Muscle of back (tissue), 13 donors: Measurements from ENCODE around the gene PTP4A2. TPM values are rescaled to one million over a fixed set of nuclear protein-coding genes. Genes with fewer than 3 reads are reported as not detected.

Source experiments
- DNase-seq, 3 donors: peaks; one replicate each; pipeline versions ENCODE4 v3.0.0 to v3.0.0-alpha.2; 2013
- long read RNA-seq, 9 donors: transcript quantifications; one replicate each; lab custom pipeline, GENCODE V29; 2026
- polyA plus RNA-seq, 10 donors: library from polyadenylated mRNA; unstranded; fragments of 120-200 nt; gene quantifications; one replicate each; pipeline ENCODE4 v1.2.1, GENCODE V29; 2013; ENCODE audit not compliant: insufficient read length in 10 of 10

PTP4A2 gene
- 100 to 1,000 TPM; 189 to 256 (median 231) TPM for polyA plus RNA-seq
- long read RNA-seq, donor 1, transcript PTP4A2-221 (6 exons, 3,921 nt): minor isoform, 22 of 151 reads
- long read RNA-seq, donor 1, transcript PTP4A2-201 (4 exons, 1,032 nt): minor isoform, 5 of 151 reads
- long read RNA-seq, donor 1, transcript PTP4A2-218 (5 exons, 3,353 nt): major isoform, 68 of 151 reads
- long read RNA-seq, donor 1, partial matches to known transcripts: 51 of 151 reads
- long read RNA-seq, donor 1, other reads (novel, unspliced or antisense): 0 of 151 reads
- long read RNA-seq, donor 2, transcript PTP4A2-218 (5 exons, 3,353 nt): major isoform, 43 of 104 reads
- long read RNA-seq, donor 2, transcript PTP4A2-221 (6 exons, 3,921 nt): minor isoform, 26 of 104 reads
- long read RNA-seq, donor 2, transcript PTP4A2-201 (4 exons, 1,032 nt): minor isoform, 5 of 104 reads
- long read RNA-seq, donor 2, partial matches to known transcripts: 25 of 104 reads
- long read RNA-seq, donor 2, other reads (novel, unspliced or antisense): 0 of 104 reads
- long read RNA-seq, donor 3, partial matches to known transcripts: 0 of 1 reads
- long read RNA-seq, donor 3, other reads (novel, unspliced or antisense): 0 of 1 reads
- long read RNA-seq, donor 4, transcript PTP4A2-217 (4 exons, 667 nt): minor isoform, 6 of 185 reads
- long read RNA-seq, donor 4, transcript PTP4A2-201 (4 exons, 1,032 nt): minor isoform, 14 of 185 reads
- long read RNA-seq, donor 4, transcript PTP4A2-221 (6 exons, 3,921 nt): minor isoform, 23 of 185 reads
- long read RNA-seq, donor 4, transcript PTP4A2-218 (5 exons, 3,353 nt): major isoform, 112 of 185 reads
- long read RNA-seq, donor 4, partial matches to known transcripts: 25 of 185 reads
- long read RNA-seq, donor 4, other reads (novel, unspliced or antisense): 0 of 185 reads
- long read RNA-seq, donor 5, transcript PTP4A2-206 (2 exons, 1,551 nt): minor isoform, 5 of 99 reads
- long read RNA-seq, donor 5, transcript PTP4A2-218 (5 exons, 3,353 nt): minor isoform, 18 of 99 reads
- long read RNA-seq, donor 5, transcript PTP4A2-221 (6 exons, 3,921 nt): major isoform, 28 of 99 reads
- long read RNA-seq, donor 5, partial matches to known transcripts: 44 of 99 reads
- long read RNA-seq, donor 5, other reads (novel, unspliced or antisense): 0 of 99 reads
- long read RNA-seq, donor 6, transcript PTP4A2-218 (5 exons, 3,353 nt): major isoform, 138 of 276 reads
- long read RNA-seq, donor 6, transcript PTP4A2-221 (6 exons, 3,921 nt): minor isoform, 14 of 276 reads
- long read RNA-seq, donor 6, transcript PTP4A2-205 (2 exons, 651 nt): minor isoform, 10 of 276 reads
- long read RNA-seq, donor 6, transcript PTP4A2-201 (4 exons, 1,032 nt): minor isoform, 24 of 276 reads
- long read RNA-seq, donor 6, partial matches to known transcripts: 88 of 276 reads
- long read RNA-seq, donor 6, other reads (novel, unspliced or antisense): 0 of 276 reads
- long read RNA-seq, donor 7, transcript PTP4A2-221 (6 exons, 3,921 nt): minor isoform, 22 of 108 reads
- long read RNA-seq, donor 7, transcript PTP4A2-218 (5 exons, 3,353 nt): major isoform, 56 of 108 reads
- long read RNA-seq, donor 7, transcript PTP4A2-201 (4 exons, 1,032 nt): minor isoform, 8 of 108 reads
- long read RNA-seq, donor 7, partial matches to known transcripts: 14 of 108 reads
- long read RNA-seq, donor 7, other reads (novel, unspliced or antisense): 5 of 108 reads
- long read RNA-seq, donor 8, transcript PTP4A2-221 (6 exons, 3,921 nt): minor isoform, 18 of 194 reads
- long read RNA-seq, donor 8, transcript PTP4A2-205 (2 exons, 651 nt): minor isoform, 8 of 194 reads
- long read RNA-seq, donor 8, transcript PTP4A2-218 (5 exons, 3,353 nt): major isoform, 91 of 194 reads
- long read RNA-seq, donor 8, transcript PTP4A2-201 (4 exons, 1,032 nt): minor isoform, 16 of 194 reads
- long read RNA-seq, donor 8, partial matches to known transcripts: 55 of 194 reads
- long read RNA-seq, donor 8, other reads (novel, unspliced or antisense): 0 of 194 reads
- long read RNA-seq, donor 9, partial matches to known transcripts: 0 of 6 reads
- long read RNA-seq, donor 9, other reads (novel, unspliced or antisense): 0 of 6 reads

- peak; percentile 91 to 97 (median 95) for DNase-seq
Observed at GRCh38 chr1:31938184-31938975, at the start of gene PTP4A2. TSS of gene PTP4A2 (minus strand) at chr1:31938368. CDS start at chr1:31919065, 19,303 bp downstream.

- DNase-seq: no peak
Observed at GRCh38 chr1:31987135-31987619, 49.0 kb upstream of the PTP4A2 start.

- DNase-seq: peak in 2 of 3 donors; percentile 18 to 36
Observed at GRCh38 chr1:31985430-31985829, 47.3 kb upstream of the PTP4A2 start.

GRCh38 chr1:31984419-31985347, 46.5 kb upstream of the PTP4A2 start:
- DNase-seq: no peak

GRCh38 chr1:31981972-31982371, 43.8 kb upstream of the PTP4A2 start:
- no peak for DNase-seq

- DNase-seq: no peak
Observed at GRCh38 chr1:31981456-31981839, 43.3 kb upstream of the PTP4A2 start.

- DNase-seq: no peak
Observed at GRCh38 chr1:31980835-31981455, 42.8 kb upstream of the PTP4A2 start.

- no peak for DNase-seq
Observed at GRCh38 chr1:31978843-31979400, 40.8 kb upstream of the PTP4A2 start.

GRCh38 chr1:31977385-31978131, 39.4 kb upstream of the PTP4A2 start:
- DNase-seq: peak in 2 of 3 donors; percentile 43 to 59

- DNase-seq: no peak
Observed at GRCh38 chr1:31976401-31976800, 38.2 kb upstream of the PTP4A2 start.

GRCh38 chr1:31970873-31971272, 32.7 kb upstream of the PTP4A2 start:
- no peak for DNase-seq

GRCh38 chr1:31961536-31961935, 23.4 kb upstream of the PTP4A2 start:
- no peak for DNase-seq

GRCh38 chr1:31959521-31960340, 21.6 kb upstream of the PTP4A2 start:
- no peak for DNase-seq

GRCh38 chr1:31957701-31958674, 19.8 kb upstream of the PTP4A2 start:
- peak in 1 of 3 donors; percentile 54 for DNase-seq
